ENCODE data around the gene TMEM190. TPM values are rescaled to one million over a fixed set of nuclear protein-coding genes. Genes with fewer than 3 reads are reported as not detected.
"Not testable (repeated sequence)": the region's sequence is repeated elsewhere in the genome, so short reads cannot be mapped to it uniquely, and the experiment has no call there.

The TMEM190 gene
- total RNA-seq, 1 donor from 2014 or later, result not detected

DNA sequence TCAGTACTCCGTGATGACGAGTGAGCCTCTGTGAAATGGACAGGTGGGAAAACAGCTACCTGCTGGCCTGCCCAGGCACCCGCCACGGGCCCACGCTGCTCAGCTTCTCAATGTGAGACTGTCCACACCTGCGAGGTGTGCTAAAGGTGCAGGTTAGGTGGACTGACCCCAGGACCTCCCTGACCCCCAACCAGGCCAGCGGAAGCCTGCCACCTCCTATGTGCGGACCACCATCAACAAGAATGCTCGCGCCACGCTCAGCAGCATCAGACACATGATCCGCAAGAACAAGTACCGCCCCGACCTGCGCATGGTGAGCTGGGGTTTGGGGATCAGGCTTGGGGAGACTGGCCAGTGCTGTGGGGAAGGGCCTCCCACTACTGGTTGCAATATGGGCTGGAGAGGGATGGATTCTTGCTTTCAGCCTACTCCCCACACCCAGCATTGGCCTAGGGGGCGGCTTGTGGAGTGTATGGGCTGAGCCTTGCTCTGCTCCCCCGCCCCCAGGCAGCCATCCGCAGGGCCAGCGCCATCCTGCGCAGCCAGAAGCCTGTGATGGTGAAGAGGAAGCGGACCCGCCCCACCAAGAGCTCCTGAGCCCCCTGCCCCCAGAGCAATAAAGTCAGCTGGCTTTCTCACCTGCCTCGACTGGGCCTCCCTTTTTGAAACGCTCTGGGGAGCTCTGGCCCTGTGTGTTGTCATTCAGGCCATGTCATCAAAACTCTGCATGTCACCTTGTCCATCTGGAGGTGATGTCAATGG lies 11.3 kb downstream of the TMEM190 start:
- intact Hi-C loops (cut with micrococcal nuclease), result loop anchor here (5.0 to 10.0 kb wide), 3 partner anchors 114 to 923 kb away; partner anchors contain the start of genes LENG9, ZNF580 and ZNF581

GRCh38 chr19:55389386-55390317 lies 13.0 kb downstream of the TMEM190 start:
- intact Hi-C loops (cut with micrococcal nuclease), result loop anchor here (5.0 to 10.0 kb wide), 3 partner anchors 113 to 925 kb away; partner anchors contain the start of genes LENG9, ZNF580 and ZNF581

- intact Hi-C loops (cut with micrococcal nuclease), result no loop called here
Observed at GRCh38 chr19:55390461-55390880, 13.8 kb downstream of the TMEM190 start.

DNA sequence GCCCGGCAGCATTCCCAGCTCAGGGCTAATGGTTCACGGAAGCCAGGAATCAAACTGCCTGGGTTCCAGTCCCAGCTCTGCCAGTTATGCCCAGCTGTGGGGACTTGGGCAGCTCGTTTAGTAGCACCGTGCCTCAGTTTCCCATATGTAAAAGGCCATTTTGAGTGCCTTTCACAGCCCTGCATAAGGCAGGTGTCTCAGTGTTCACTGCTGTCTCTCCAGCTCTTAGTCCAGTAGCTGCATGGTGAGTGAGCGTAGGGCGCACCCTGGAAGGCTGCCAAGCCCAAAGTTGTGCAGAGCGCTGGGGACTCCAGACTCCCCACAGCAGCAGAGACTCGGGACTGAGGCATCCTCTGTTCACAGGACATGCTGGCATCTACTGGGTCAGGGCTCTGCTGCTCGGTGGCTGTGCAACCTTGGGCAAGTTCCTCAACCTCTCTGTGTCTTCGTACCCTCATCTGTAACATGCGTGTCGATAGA lies 14.6 kb downstream of the TMEM190 start:
- intact Hi-C loops (cut with micrococcal nuclease), result no loop called here

DNA sequence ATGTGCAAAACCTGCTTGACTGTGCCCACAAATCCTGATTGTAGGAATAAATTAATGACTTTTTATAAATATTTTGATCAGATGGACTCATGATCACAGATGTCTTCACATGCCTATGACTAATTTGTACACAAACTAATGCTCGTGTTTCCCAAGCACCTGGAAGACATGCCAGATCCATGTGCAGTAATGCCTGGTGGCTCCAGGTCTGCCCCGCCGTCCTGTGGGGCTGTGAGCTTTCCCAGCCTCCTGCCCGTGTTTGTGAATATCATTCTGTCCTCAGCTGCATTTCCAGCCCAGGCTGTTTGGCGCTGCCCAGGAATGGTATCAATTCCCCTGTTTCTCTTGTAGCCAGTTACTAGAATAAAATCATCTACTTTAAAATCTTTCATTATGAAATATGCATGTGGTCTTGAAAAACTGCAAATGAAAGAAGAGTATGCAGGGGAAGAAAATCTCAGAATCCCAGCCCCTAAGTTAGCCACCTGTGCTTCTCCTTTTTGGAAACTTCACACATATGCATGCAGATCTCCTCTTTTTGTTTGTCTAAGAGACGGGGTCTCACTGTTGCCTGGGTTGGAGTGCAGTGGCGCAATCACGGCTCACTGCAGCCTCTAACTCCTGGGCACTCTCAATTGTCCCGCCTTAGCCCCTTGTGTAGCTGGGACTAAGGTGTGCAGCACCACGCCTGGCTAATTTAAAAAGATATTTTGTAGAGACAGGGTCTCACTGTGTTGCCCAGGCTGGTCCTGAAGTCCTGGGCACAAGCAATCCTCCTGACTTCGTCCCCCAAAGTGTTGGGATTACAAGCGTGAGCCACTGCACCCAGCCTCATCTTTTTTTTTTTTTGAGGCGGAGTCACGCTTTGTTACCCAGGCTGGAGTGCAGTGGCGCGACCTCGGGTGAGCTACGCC lies 15.3 kb downstream of the TMEM190 start:
- intact Hi-C loops (cut with micrococcal nuclease), result no loop called here

- intact Hi-C loops (cut with micrococcal nuclease), result no loop called here
Observed at GRCh38 chr19:55392820-55393761, 16.5 kb downstream of the TMEM190 start.

DNA sequence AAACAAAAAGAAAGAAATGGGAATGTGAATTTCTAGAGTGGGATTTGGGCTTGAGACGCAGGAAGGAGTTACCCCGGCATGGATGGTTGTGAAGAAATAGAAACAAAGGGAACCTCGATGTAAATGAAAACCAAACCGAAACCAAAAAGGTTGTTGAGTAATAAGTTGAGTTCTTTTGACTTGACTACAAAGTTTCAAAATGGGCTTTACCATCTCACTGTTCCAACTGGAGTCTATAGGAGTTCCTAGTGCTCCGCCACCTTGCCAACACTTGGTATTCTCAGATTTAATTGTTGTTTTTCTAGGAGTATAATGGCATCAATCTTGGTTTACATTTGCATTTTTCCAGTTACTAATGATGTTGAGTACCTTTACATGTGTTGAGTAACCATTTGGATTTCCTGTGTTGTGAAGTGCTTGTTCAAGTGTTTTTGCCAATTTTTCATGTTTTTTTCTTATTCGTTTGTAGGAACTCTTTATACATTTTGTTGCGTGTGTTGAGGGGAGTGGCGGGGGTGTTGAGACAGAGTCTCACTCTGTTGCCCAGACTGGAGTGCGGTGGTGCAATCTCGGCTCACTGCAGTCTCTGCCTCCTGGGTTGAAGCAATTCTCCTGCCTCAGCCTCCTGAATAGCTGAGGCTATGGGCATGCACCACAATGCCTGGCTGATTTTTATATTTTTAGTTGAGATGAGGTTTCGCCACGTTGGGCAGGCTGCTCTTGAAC lies 21.7 kb downstream of the TMEM190 start:
- intact Hi-C loops (cut with micrococcal nuclease), result loop anchor here (1.0 kb wide), 1 partner anchor 9 kb away; the partner anchor contains the start of gene UBE2S

DNA sequence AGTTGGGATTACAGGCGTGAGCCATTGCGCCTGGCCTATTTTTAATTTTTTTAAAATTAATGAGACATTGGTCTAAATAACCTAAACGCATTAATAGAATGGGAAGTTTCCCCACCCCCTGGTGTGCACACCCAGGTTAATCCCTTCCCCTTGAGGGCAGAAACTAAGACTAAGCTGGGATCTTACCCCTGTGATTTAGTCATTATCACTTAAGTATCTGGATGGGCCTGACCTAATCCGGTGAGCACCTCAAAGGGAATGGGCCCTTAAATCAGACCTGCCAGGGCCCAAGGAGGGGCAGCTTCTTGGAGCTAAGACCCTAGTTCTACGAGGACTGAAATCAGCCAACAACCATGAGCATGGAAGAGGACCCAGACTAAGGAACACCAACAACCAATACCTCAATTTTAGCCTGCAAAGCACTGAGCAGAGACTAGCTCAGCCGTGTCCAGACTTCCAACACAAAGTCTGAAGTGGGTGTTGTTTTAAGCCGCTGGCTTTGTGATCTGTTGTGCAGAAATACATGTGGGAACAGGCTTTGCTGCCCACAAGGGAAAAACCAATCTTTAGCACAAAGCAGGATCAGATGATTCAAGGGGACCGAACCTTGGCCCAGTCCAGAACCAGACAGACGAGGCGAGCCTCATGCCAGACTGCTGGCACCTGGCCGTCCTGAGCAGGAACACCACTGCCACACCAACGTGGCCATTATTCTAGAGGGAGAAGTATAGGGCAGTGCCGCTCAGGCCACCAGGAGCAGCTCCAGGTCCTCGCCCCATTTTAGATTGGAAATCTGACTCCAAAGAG lies 23.9 kb downstream of the TMEM190 start:
- intact Hi-C loops (cut with micrococcal nuclease), result no loop called here

DNA sequence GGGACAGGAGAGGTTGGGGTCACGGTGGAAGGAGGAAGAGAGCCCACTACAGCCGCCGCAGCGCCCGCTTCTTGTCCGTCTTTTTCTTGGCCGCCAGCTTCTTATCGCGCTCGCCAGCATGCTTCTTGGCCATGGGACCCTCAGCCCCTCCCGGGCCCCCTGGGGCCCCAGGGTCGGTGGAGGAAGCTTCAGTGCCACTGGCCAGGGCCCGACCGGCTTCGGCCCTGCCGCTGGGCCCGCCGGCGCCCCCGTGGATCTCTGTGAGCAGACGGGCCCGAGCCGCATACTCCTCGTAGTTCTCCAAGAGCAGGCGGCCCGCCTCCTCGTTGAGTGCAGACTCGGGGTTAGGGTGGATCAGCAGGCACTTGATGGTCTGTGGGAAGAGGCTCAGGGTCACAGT lies 24.8 kb downstream of the TMEM190 start:
- intact Hi-C loops (cut with micrococcal nuclease), result not testable (repeated sequence)

- intact Hi-C loops (cut with micrococcal nuclease), result no loop called here
Observed at GRCh38 chr19:55402509-55402908, 25.9 kb downstream of the TMEM190 start.

DNA sequence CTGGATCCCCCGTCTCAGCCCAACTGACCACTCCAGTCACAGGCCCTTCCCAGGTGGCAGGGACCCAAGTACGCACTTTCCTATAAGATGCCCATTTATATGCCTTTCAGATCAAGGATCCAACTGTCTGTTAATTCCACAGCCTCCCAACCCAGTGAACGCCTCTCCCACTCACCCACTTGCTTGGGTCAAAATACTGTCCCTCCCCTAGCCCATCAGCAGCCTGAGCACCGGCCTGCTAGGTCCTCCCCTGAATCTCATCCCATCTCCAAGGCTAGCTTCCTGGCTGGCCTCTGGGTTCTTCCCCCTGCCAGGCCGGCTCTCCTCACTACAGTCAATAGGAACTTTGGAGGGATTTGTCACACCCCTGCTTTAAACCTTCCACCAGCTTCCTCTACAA lies 29.0 kb downstream of the TMEM190 start:
- intact Hi-C loops (cut with micrococcal nuclease), result no loop called here

DNA sequence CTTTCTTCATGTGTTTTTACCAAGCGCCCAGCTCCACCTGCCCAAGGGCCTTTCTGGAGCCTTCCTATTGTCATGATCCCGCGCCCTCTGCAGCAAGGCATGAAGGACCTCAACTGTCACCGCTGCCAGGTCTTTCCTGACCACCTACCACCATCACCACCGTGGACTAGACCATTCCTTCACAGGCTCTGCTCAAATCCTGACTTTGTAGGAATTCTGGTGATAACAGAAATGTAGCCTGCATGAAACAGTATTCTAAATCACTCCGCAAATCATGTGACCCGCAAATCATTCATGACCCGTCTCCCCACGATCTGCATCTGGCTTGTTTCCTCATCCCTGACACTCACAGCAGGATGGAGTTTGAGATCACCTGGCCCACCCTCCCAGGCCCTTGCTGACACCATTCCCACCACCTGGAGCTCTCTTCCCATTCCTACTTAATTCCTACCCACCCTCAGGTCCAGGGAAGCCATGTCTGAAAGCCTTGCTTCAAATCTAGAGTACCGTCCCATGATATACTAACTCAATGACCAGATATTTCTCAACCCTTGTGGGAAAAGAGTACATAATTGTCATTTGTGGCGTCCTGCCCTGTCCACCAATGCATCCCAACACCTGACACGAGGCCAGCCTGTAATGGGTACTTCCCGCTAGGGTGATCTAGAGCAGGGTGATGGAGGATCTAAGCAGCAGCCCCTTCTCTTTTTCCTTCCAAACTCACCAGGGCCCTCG lies 29.6 kb downstream of the TMEM190 start:
- intact Hi-C loops (cut with micrococcal nuclease), result no loop called here

GRCh38 chr19:55406826-55407549 lies 30.4 kb downstream of the TMEM190 start:
- intact Hi-C loops (cut with micrococcal nuclease), result loop anchor here (1.0 kb wide), 2 partner anchors 9 to 192 kb away; partner anchors contain the start of gene FIZ1

DNA sequence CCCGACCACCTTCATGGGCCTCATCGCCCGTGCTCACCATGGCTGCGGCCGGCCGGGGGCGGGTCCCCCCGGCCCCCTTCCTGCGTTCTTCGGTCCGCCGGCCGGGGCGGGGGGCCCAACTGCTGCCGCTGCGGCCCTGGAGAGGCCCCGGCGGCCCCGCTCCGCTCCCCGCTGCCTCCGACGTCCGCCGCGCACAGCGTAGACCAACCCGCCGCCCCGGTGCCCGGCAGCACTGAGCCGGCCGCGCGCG lies 30.8 kb downstream of the TMEM190 start, which contains the start of gene UBE2S:
Gene UBE2S, minus strand, starts transcription at position 239 of the 250 bp plus-strand sequence. Its CDS starts 199 bp downstream, at position 40.
- intact Hi-C loops (cut with micrococcal nuclease), result loop anchor here (1.0 kb wide), 2 partner anchors 9 to 192 kb away; partner anchors contain the start of gene FIZ1

- intact Hi-C loops (cut with micrococcal nuclease), result loop anchor here (1.0 kb wide), 16 partner anchors 10 to 1271 kb away; partner anchors contain the start of genes CNOT3, COX6B2, FIZ1 and HSPBP1
Observed at GRCh38 chr19:55407800-55408532, 31.3 kb downstream of the TMEM190 start.

GRCh38 chr19:55408533-55408872 lies 31.9 kb downstream of the TMEM190 start:
- intact Hi-C loops (cut with micrococcal nuclease), result loop anchor here (1.0 kb wide), 14 partner anchors 23 to 1271 kb away; partner anchors contain the start of genes CNOT3, COX6B2, HSPBP1 and ISOC2

All from T-helper 1 cell treated with Interleukin-12 subunit alpha and Interleukin-12 subunit beta and Interleukin-4 antibody, amounts not matched to agents 30 ng/mL and 1 ng/mL, for 36 hours (primary cell).